HCT116 (cell line): ENCODE data around the gene ANTKMT.

ENCODE experiments used
- EZH2 ChIP-seq: fragments of 200-600 bp; sonication (generic); IDR thresholded peaks from 2 replicates; pipeline ENCODE4 v1.6.1; 2017; ENCODE audit warnings: antibody characterized with exemption, mixed run types
- JUND ChIP-seq: IDR thresholded peaks from 2 replicates; pipeline ENCODE4 v1.6.1; 2012
- RAD21 ChIP-seq: IDR thresholded peaks from 2 replicates; pipeline ENCODE4 v1.6.1; 2012; ENCODE audit warnings: low read depth, mild to moderate bottlenecking
- SIN3A ChIP-seq: IDR thresholded peaks from 2 replicates; pipeline ENCODE4 v1.6.1; 2012; ENCODE audit warnings: low read depth
- YY1 ChIP-seq: IDR thresholded peaks from 2 replicates; pipeline ENCODE4 v1.6.1; 2011; ENCODE audit warnings: low read length, low read depth, moderate library complexity, mild to moderate bottlenecking; ENCODE audit not compliant: insufficient replicate concordance; ENCODE audit errors: extremely low read depth
- TF ChIP-seq, protein P1 (sequence below): IDR thresholded peaks from 2 replicates; pipeline ENCODE4 v1.6.1; 2012
- TF ChIP-seq, protein P2 (sequence below), 3 experiments: fragments of 200-600 bp in 1 of 3; sonication (generic) in 1 of 3; IDR thresholded peaks in 2 of 3; conservative IDR thresholded peaks in 1 of 3; 2 replicates each; pipeline ENCODE4 v1.5.1; 2012 to 2017; ENCODE audit warnings: low read depth in 2 of 3, low read length in 2 of 3, antibody characterized with exemption in 1 of 3, borderline replicate concordance in 1 of 3, control low read depth in 1 of 3, mild to moderate bottlenecking in 1 of 3, mixed read lengths in 1 of 3, mixed run types in 1 of 3, moderate library complexity in 1 of 3; ENCODE audit not compliant: insufficient read depth in 1 of 3

DNA sequence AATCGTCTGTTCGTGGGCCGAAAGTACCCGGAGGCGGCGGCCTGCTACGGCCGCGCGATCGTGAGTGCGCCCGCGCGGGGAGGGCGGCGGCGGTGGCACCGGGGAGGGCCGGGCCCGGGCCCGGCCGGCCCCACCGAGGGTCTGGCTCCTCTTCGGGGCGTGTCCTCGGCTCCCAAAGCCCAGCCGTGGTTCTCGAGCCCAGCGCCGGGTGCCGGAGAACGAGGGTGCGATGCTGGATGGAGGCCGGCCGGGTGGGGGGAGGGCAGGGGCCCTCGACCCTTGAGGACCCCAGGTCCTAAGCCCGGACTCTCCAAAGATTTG, 40.4 kb upstream of the ANTKMT start:
- TF ChIP-seq JUND (no peak), YY1 (no peak), RAD21 (no peak), SIN3A (no peak), EZH2 (no peak)
- TF ChIP-seq, protein P1, sequence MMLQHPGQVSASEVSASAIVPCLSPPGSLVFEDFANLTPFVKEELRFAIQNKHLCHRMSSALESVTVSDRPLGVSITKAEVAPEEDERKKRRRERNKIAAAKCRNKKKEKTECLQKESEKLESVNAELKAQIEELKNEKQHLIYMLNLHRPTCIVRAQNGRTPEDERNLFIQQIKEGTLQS, result no peak
- TF ChIP-seq, protein P2, sequence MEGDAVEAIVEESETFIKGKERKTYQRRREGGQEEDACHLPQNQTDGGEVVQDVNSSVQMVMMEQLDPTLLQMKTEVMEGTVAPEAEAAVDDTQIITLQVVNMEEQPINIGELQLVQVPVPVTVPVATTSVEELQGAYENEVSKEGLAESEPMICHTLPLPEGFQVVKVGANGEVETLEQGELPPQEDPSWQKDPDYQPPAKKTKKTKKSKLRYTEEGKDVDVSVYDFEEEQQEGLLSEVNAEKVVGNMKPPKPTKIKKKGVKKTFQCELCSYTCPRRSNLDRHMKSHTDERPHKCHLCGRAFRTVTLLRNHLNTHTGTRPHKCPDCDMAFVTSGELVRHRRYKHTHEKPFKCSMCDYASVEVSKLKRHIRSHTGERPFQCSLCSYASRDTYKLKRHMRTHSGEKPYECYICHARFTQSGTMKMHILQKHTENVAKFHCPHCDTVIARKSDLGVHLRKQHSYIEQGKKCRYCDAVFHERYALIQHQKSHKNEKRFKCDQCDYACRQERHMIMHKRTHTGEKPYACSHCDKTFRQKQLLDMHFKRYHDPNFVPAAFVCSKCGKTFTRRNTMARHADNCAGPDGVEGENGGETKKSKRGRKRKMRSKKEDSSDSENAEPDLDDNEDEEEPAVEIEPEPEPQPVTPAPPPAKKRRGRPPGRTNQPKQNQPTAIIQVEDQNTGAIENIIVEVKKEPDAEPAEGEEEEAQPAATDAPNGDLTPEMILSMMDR (IDR thresholded peaks at IDR 0.05 in 2 of 3, conservative IDR thresholded peaks at IDR 0.05 in 1 of 3; ENCODE audit: borderline replicate concordance in 1 of 3, insufficient read depth in 1 of 3, low read depth in 2 of 3, low read length in 2 of 3), result no peak
